Glomerular visceral epithelial cell (primary cell): ENCODE results near the gene SH3BP2.
A peak's percentile ranks its signal among the peaks of the same experiment; 100 is the strongest.

ENCODE experiments used
- DNase-seq: peaks from one replicate; pipeline ENCODE4 v3.0.0-alpha.2; 2016; ENCODE audit errors: extremely low spot score

The SH3BP2 gene

GRCh38 chr4:2856266-2856665 is 63.4 kb downstream of the SH3BP2 start:
- no peak for DNase-seq

DNA sequence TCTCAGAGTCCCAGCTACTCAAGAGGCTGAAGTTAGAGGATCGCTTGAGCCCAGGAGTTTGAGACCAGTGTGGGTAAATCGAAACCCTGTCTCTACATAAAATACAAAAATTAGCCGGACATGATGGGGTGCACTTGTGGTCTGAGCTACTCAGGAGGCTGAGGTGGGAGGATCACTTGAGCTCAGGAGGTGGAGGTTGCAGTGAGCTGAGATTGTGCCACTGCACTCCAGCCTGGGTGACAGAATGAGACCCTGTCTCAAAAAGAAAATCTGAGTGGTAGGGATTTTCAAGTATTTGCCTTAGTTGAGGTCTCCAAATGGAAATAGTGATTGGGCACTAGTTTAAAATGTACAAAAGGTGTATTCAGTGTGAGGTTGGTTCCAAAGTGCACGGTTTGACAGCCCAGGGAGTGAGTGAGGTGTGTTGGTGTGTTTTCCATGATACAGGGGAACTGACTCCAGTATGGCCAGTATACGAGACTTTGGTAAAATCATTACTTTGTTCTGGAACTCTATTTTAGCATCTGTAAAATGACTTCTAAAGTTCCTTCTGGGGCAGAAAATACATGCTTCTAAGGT is 64.6 kb downstream of the SH3BP2 start:
- DNase-seq, result no peak

- no peak for DNase-seq
Observed at GRCh38 chr4:2858451-2859217, 65.7 kb downstream of the SH3BP2 start.

DNA sequence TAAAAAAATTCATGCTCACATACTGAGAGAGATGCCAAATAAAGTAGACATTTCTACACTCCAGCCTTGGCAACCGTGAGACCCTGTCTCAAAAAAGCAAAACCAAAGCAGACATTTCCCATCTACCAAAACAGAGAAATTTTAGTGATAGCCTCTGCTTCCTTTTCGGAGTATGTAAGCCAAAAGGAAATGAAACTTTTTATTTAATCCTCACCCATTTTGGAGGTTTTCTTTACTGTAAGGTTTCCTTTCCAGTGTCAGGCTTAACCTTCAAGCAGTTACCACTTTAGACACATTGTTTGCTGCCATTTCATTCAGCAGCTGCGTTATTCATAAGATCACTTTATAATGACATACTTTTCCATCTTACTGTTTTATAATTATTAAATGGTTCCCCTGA is 66.6 kb downstream of the SH3BP2 start:
- DNase-seq, result no peak

GRCh38 chr4:2860391-2861348 is 67.8 kb downstream of the SH3BP2 start:
- no peak for DNase-seq

DNA sequence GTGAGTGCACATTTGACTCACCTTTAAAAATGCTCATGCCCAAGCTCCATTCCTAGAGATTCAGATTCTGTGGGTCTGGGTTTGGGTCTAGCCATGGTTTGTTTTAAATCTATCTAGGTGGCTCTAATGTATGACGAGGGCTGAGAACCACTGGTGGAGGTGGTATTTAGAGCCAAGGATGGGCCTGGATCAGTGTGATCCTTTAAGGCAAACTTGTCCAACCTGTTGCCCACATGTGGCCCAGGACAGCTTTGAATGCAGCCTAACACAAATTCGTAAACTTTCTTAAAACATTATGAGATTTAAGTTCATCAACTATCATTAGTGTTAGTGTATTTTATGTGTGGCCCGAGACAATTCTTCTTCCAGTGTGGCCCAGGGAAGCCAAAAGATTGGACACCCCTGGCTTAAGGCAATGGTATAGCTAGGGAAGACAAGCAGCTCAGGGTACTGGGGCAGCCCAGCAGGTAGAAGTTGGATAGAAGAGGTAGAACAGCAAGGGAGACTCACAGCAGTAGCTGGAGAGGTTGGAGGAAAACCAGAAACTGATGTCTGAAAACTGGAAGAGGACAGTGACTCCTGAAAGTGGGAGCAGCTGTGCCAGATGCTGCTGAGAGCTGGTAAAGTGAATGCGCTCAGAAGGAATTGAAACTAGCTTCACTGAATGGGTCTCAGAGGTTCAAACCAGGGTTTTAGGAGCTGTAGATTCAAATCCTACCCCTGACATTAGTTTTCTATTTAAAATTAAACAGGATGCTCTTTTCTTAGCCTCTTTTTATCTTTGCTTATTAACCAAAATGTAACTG is 68.9 kb downstream of the SH3BP2 start:
- DNase-seq, result no peak

GRCh38 chr4:2862528-2862927 is 69.6 kb downstream of the SH3BP2 start:
- DNase-seq, result peak; percentile 70

DNA sequence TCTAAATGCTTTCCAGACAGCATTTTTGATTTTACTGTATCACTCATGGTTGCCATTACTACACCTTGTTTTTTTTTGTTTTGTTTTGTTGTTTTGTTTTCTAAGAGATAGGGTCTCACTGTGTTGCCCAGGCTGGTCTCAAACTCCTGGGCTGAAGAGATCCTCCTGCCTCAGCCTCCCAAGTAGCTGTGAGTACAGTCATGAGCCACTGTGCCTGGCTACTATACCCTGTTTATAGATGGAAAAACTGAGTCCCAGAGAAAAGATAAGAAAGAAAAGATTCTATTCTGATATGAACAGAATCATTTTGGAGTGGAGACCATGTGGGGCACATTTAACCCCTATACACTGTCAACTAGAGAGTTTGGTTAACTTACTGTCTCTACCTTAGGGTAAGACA is 70.8 kb downstream of the SH3BP2 start:
- no peak for DNase-seq

DNA sequence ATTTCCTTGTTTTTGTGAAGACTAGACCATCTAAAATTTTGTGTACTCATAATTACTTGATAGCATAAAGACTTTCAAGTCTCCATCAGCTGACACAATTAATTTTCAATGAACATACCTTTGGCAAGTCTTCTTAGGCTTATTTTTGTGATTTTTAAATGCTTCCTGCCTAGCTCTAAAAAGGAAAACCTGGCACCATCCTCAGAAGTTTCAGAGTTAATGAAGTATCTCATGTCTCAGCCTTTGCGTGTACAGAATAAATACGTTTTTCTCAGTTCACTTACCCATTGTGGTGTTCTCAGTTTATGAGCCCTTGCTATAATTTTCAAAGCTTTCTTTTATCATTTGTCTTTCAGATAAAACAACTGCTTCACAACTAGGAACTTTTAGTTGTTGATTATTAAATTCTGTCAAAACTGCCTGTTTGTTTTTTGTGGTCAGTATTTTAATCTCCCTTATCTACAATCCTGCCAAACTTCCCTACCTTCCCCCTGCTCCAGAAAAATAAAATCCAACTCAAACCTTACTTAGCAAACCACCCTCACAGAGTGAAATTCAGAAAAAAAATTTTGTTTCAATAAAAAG is 72.4 kb downstream of the SH3BP2 start:
- no peak for DNase-seq

GRCh38 chr4:2866160-2866861 is 73.4 kb downstream of the SH3BP2 start:
- DNase-seq, result no peak

DNA sequence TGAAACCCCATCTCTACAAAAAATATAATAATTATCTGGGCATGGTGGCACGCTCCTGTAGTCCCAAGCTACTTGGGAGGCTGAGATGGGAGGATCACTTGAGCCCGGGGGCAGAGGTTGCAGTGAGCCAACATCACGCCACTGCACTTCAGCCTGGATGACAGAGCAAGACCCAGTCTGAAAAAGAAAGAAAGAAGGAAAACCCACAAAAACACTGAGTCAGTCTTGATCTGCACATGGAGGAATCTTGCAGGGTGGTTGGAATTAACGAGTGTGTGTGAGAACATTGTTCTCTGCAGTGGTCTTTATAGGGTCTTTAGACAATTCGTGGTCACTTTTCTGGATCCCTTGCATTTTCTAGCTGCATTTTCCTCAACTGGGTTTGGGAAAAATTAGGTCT is 74.0 kb downstream of the SH3BP2 start:
- DNase-seq, result peak; percentile 38

- DNase-seq, result no peak
Observed at GRCh38 chr4:2867758-2868491, 75.0 kb downstream of the SH3BP2 start.

DNA sequence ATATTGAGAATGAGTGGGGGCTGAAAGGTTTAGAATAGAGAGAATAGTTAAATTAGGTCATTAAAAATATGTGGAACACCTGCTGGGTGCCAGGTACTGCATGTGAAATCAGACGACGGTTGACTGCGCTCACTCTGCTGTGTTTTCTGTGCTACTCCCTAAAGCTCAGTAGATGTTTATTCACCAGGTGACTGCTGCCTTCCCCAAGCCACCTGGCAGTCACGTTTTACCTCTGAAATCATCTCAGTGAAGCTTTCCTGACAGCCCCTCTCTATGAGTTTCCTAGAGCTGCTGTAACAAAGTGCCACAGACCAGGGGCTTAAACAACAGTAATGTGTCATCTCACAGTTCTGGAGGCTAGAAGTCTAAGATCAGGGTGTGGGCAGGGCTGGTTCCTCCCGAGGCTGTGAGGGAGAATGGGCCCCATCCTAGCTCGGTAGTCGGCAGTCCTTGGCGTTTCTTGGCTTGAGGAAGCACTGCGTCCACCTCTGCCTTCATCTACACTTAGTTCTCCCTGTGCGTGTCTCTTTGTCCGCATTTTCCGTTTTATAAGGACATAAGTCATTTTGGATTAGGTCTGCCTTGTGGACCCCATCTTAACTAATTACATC is 76.1 kb downstream of the SH3BP2 start:
- no peak for DNase-seq

DNA sequence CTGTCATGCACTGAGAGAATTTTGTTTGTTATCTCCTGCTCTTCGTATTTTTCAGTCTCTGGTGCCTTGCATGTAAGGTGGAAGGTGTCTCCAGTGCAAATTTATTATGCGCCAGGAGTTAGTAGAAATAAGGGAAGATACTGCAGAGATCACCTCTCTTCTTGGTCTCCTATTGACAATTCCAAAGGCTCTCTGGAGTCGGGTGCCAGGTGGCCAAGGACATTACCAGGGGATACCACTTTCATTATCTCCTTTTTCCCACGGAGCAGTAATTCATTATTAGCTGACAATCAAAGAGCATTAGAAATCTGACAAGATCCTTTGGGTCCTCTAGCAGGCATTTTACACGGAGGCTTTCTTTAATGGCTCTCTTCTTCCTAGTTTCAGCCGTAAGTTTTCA is 76.8 kb downstream of the SH3BP2 start:
- DNase-seq, result no peak

GRCh38 chr4:2870082-2870481 is 77.2 kb downstream of the SH3BP2 start:
- peak; percentile 12 for DNase-seq

DNA sequence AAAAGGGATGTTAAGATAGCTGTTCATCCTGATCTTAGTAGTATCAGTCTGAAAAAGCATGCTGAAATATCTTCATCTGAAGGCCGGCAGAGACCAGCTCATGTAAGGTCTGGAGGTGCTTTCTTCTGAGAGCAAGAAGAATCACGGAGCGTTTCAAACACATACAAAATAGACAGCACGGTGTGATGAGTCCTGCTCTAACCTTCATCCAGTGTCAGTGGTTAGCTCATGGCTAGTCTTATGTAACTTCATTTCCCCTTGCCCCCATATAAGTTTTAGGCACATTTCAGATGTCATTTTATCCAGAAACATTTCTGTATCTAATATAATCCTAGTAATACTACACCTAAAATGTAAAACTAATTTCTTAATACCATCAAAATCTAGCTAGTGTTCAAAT is 78.6 kb downstream of the SH3BP2 start:
- no peak for DNase-seq

- DNase-seq, result no peak
Observed at GRCh38 chr4:2871911-2872310, 79.0 kb downstream of the SH3BP2 start.

DNA sequence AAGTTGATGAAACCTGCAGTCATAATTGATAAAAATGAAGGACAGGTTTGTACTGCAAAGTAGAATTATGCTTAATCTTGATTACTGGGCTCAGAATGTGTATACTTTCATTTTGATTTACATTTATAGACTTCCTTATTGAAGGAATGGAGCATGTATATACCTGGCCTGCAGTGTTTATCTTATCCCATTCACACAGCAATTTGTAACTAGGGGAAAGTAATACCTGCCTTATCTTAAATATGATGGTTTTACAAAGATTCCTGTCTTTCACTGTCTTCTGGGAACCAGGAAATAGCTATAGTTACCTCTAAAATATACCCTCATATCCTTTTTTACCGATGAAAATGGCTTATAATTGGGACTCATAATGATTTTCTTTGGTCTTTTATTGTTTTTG is 80.4 kb downstream of the SH3BP2 start:
- DNase-seq, result no peak

- no peak for DNase-seq
Observed at GRCh38 chr4:2874861-2875260, 82.0 kb downstream of the SH3BP2 start.

- DNase-seq, result no peak
Observed at GRCh38 chr4:2875556-2875955, 82.7 kb downstream of the SH3BP2 start.
